GM12891 (cell line): ENCODE data around the gene FHIT.

Experiments used
- PAX5 ChIP-seq: IDR thresholded peaks from 2 replicates; pipeline ENCODE4 v1.6.1; 2011; ENCODE audit warnings: low read length, moderate library complexity, mild to moderate bottlenecking; ENCODE audit not compliant: insufficient read depth, severe bottlenecking
- POLR2A ChIP-seq: IDR thresholded peaks from 2 replicates; pipeline ENCODE4 v1.6.1; 2011; ENCODE audit warnings: low read depth, low read length, control low read depth
- POLR2AphosphoS5 ChIP-seq: IDR thresholded peaks from 2 replicates; pipeline ENCODE4 v1.6.1; 2011; ENCODE audit warnings: low read depth, low read length, control low read depth
- POU2F2 ChIP-seq: IDR thresholded peaks from 2 replicates; pipeline ENCODE4 v1.6.1; 2011; ENCODE audit warnings: low read depth, mild to moderate bottlenecking, control low read depth, low read length, moderate library complexity
- SPI1 ChIP-seq: IDR thresholded peaks from 2 replicates; pipeline ENCODE4 v1.6.1; 2011; ENCODE audit warnings: low read depth, low read length, control low read depth
- TAF1 ChIP-seq: IDR thresholded peaks from 2 replicates; pipeline ENCODE4 v1.6.1; 2011; ENCODE audit warnings: low read depth, low read length, control low read depth

- TF ChIP-seq POLR2AphosphoS5: no peak
- no peak for TF ChIP-seq POLR2A
- no peak for TF ChIP-seq TAF1
- no peak for TF ChIP-seq SPI1
- TF ChIP-seq PAX5: no peak
- no peak for TF ChIP-seq POU2F2
These were observed 1090.2 kb downstream of the FHIT start for GRCh38 chr3:60160822-60161748.
